Measurements from ENCODE around the gene CNOT4. TPM values are rescaled to one million over a fixed set of nuclear protein-coding genes. Genes with fewer than 3 reads are reported as not detected.

Gene CNOT4
- total RNA-seq, 1 experiment from 2014 or later = 16.6 TPM

DNA sequence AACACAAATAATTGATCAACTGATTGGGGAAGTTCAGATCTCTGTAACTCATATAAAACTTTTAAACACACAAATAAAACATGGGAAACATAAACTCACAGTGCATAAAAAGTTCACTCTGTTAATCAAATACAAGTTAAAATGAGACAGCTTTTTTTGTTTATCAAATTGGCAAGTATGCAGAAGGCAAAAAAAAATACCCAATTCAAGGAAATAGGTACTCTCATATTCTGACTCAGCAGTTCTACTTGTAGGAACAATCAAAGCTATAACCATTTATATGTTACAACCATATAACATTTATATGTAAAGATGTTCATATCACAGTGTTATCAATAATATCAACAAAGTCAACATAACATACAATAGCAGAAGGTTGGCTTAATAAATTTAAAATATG is 102.0 kb downstream of the CNOT4 start:
- Histone ChIP-seq H3K27me3 (ENCODE audit: insufficient read depth, low read length) (no peaks in the 10 kb centered on the region), H3K9me2 (ENCODE audit: insufficient read depth) (no peaks in the 10 kb centered on the region), H3K9ac (ENCODE audit: low read length) (no peak overlapping the region), H3K4me3 (replicated peaks in 1 of 2; ENCODE audit: low read depth in 1 of 2, low read length in 2 of 2) (no peak overlapping the region), H3K27ac (ENCODE audit: low read depth, low read length) (no peak overlapping the region), H3K79me2 (ENCODE audit: insufficient read depth, low read length) (no peaks in the 10 kb centered on the region; the same call in 1 of the 2 replicates), H3K4me2 (ENCODE audit: low read length) (no peak overlapping the region), H3K9me3 (ENCODE audit: control insufficient read depth in 1 of 2, insufficient read depth in 1 of 2, low read depth in 1 of 2, low read length in 2 of 2) (no peaks in the 10 kb centered on the region), H2AFZ (ENCODE audit: low read depth, low read length, poor library complexity, severe bottlenecking) (no peak overlapping the region), H3K4me1 (ENCODE audit: control insufficient read depth in 1 of 2, insufficient read depth in 2 of 2, low read length in 2 of 2) (no peaks in the 10 kb centered on the region), H3K36me3 (ENCODE audit: control insufficient read depth in 1 of 2, insufficient read depth in 2 of 2, low read length in 2 of 2) (peaks cover 0 to 3% of the 10 kb centered on the region in 2 experiments; a peak in 1 of 4 replicates), H4K20me1 (ENCODE audit: insufficient read depth) (no peaks in the 10 kb centered on the region)
- ATAC-seq (no peak), DNase-seq (ENCODE audit: low read depth, low spot score) (no peak)
- ChIA-PET CTCF (no interaction called here), RAD21 (ENCODE audit: low non-redundant PET in 1 of 2, low total read pairs in 2 of 2, uncharacterized antibody in 2 of 2, unreplicated experiment in 2 of 2) (no interaction called here), POLR2A (no interaction called here)
- TF ChIP-seq POLR2A (IDR thresholded peaks at IDR 0.05; ENCODE audit: borderline replicate concordance, extremely low read depth, insufficient read depth, insufficient read length) (no peak), CTCF (IDR thresholded peaks at IDR 0.05 in 2 of 3, conservative IDR thresholded peaks at IDR 0.05 in 1 of 3; ENCODE audit: borderline replicate concordance in 1 of 3, insufficient read depth in 1 of 3, low read depth in 2 of 3, low read length in 2 of 3) (no peak), EZH2 (IDR thresholded peaks at IDR 0.05) (no peak), ELF1 (IDR thresholded peaks at IDR 0.05; ENCODE audit: borderline replicate concordance, low read depth) (no peak), EGR1 (IDR thresholded peaks at IDR 0.05; ENCODE audit: low read depth) (no peak), MAX (IDR thresholded peaks at IDR 0.05) (no peak), POLR2AphosphoS5 (IDR thresholded peaks at IDR 0.05; ENCODE audit: low read depth, low read length) (no peak), ZNF274 (IDR thresholded peaks at IDR 0.05; ENCODE audit: low read depth, low read length) (no peak), FOSL1 (IDR thresholded peaks at IDR 0.05; ENCODE audit: low read depth) (no peak), SIN3A (IDR thresholded peaks at IDR 0.05; ENCODE audit: low read depth) (no peak), REST (IDR thresholded peaks at IDR 0.05; ENCODE audit: low read depth) (no peak), CEBPB (IDR thresholded peaks at IDR 0.05; ENCODE audit: low read depth) (no peak), RAD21 (IDR thresholded peaks at IDR 0.05; ENCODE audit: low read depth) (no peak), JUND (IDR thresholded peaks at IDR 0.05) (no peak), CBX3 (IDR thresholded peaks at IDR 0.05; ENCODE audit: low read depth) (no peak)
- TF ChIP-seq, protein P1, sequence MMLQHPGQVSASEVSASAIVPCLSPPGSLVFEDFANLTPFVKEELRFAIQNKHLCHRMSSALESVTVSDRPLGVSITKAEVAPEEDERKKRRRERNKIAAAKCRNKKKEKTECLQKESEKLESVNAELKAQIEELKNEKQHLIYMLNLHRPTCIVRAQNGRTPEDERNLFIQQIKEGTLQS (IDR thresholded peaks at IDR 0.05) = no peak
- TF ChIP-seq, protein P2, sequence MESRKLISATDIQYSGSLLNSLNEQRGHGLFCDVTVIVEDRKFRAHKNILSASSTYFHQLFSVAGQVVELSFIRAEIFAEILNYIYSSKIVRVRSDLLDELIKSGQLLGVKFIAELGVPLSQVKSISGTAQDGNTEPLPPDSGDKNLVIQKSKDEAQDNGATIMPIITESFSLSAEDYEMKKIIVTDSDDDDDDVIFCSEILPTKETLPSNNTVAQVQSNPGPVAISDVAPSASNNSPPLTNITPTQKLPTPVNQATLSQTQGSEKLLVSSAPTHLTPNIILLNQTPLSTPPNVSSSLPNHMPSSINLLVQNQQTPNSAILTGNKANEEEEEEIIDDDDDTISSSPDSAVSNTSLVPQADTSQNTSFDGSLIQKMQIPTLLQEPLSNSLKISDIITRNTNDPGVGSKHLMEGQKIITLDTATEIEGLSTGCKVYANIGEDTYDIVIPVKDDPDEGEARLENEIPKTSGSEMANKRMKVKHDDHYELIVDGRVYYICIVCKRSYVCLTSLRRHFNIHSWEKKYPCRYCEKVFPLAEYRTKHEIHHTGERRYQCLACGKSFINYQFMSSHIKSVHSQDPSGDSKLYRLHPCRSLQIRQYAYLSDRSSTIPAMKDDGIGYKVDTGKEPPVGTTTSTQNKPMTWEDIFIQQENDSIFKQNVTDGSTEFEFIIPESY (IDR thresholded peaks at IDR 0.05; ENCODE audit: extremely low read depth, insufficient replicate concordance, low read length) = no peak
- intact Hi-C loops (cut with micrococcal nuclease) = no loop called here
- BruUV-seq (replicated peaks) = no TSS peak
